NOMO-1 treated with DMSO at 0.1 percent for 48 hours (cell line): Measurements from ENCODE around the gene TPX2.

Experiments used
- DNase-seq: peaks from one replicate; lab custom pipeline; 2025; ENCODE audit not compliant: unreplicated experiment; lab: John Stamatoyannopoulos, UW

Gene TPX2

DNA sequence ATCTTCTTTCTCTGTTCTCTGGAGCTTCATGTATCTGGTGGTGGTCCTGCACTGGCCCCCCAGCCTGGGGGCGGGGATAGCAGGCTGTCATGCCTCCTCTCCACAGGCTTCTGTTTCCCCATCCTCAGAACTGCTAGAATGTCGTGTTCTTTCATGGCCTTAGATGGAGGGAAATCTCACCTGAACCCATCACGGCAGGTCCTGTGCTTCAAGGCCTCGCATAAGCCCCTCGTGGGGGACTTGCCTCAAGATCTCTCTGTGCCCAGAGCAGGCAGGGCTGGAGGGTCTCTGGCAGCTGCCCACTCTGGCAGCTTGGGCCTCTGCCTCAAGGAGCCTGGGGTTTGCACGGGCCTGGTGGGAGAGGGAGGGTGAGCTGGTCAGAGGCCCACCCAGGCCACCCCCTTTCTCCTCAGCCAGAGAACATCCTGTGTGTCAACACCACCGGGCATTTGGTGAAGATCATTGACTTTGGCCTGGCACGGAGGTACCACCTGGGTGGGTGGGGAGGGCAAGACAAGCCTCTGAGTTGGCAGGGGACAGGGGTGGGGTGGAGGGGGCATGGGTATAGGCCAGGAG lies 91.4 kb downstream of the TPX2 start:
- no peak for DNase-seq

GRCh38 chr20:31831211-31831610 lies 92.1 kb downstream of the TPX2 start:
- no peak for DNase-seq

DNA sequence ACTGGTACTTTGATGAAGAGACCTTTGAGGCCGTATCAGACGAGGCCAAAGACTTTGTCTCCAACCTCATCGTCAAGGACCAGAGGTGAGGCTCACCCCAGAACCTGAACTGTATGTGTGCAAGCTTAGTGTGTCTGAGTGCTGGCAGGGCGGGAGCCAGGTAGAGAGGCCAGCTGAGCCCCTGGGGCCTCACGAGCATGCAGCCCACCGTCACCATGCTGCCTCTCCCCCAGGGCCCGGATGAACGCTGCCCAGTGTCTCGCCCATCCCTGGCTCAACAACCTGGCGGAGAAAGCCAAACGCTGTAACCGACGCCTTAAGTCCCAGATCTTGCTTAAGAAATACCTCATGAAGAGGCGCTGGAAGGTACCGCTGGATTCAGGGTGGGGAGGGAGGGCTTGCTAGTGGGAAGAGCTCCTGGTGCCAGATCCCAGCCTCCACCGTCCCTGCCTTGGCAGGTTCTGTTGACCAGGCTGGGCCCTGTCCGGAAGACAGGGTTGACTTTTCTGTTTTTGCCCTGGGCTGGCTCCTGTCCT lies 92.7 kb downstream of the TPX2 start:
- no peak for DNase-seq

GRCh38 chr20:31833130-31833930 lies 94.2 kb downstream of the TPX2 start:
- DNase-seq = peak; percentile 16

DNA sequence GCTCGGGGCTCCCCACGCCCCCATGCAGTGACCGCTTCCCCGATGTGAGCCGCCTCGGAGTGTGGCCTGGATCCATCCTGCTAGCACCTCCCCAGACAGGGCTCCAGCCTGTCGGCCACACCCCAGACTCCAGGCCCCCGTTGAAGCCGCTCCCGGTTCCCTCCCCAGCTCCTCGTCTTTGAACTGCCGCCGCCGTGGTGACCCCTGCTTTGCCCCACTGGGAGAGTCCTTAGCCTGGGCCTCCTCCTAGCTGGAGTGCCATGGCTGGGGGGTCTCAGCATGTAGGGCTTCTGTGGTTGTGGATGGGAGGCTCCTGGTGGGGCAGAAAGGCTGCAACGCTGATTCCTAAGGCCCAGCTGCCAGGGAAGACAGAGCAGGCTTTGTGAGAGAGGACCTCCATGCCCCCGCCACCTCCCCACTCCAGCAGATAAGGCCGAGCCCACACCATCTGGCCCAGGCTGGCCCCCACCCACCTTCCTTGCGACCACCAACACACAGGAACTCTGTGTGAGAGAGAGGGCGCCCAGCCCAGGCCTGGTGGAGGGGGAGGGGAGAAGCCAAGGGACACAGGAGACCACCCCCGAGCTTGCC lies 94.9 kb downstream of the TPX2 start:
- DNase-seq = no peak

GRCh38 chr20:31835554-31835953 lies 96.5 kb downstream of the TPX2 start:
- DNase-seq = no peak

- DNase-seq = peak; percentile 77
Observed at GRCh38 chr20:31835977-31836852, 97.1 kb downstream of the TPX2 start.

GRCh38 chr20:31836853-31837608 lies 97.9 kb downstream of the TPX2 start:
- no peak for DNase-seq

GRCh38 chr20:31837896-31838397 lies 98.9 kb downstream of the TPX2 start:
- no peak for DNase-seq

DNA sequence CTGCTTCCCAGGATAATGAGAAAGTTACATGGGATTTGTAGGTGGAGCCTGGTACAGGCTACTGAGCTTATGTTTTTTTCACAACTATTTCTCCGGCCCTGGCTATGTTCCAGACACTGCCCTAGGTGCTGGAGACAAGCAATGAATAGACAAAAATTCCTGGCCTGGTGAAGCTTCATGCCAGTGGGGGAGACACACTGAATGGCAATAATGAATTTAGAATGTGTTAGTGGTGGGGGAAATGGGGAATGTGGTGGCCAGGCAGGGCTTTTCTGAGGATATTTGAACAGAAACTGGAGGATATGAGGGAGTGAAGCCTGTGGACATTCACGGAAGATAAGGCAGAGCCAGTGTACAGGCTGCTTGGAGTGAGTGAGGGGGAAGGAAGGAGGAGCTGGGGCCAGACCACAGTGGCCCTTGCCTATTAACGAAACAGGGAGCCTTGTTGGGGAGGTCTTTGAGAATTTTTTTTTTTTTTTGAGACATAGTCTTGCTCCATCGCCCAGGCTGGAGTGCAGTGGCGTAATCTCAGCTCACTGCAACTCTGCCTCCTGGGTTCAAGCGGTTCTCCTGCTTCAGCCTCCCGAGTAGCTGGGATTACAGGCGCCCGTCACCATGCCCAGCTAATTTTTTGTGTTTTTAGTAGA lies 99.7 kb downstream of the TPX2 start:
- peak; percentile 10 for DNase-seq

GRCh38 chr20:31839782-31840487 lies 100.8 kb downstream of the TPX2 start:
- no peak for DNase-seq

GRCh38 chr20:31840906-31841816 lies 102.1 kb downstream of the TPX2 start:
- no peak for DNase-seq

- no peak for DNase-seq
Observed at GRCh38 chr20:31841928-31842327, 102.8 kb downstream of the TPX2 start.

- DNase-seq = no peak
Observed at GRCh38 chr20:31842471-31843157, 103.5 kb downstream of the TPX2 start.

DNA sequence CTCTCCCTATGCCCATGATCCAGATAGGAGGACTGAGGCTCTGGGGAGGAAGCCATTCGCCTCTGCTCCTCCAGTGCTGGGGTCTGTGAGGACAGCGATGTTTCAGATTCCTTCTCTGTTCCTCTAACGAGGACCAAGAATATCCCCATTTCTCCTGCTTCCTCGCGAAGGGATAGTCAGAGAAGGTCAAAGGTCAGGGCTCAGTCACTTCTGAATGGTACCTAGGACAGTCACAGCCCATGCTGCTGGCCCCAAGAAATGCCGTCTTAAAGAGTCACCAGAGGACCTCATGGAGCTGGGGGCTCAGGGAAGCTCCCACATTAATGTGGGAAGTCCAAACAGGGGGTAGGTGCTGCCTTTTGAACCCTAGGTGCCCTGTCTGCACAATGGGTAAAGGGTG lies 104.2 kb downstream of the TPX2 start:
- no peak for DNase-seq

DNA sequence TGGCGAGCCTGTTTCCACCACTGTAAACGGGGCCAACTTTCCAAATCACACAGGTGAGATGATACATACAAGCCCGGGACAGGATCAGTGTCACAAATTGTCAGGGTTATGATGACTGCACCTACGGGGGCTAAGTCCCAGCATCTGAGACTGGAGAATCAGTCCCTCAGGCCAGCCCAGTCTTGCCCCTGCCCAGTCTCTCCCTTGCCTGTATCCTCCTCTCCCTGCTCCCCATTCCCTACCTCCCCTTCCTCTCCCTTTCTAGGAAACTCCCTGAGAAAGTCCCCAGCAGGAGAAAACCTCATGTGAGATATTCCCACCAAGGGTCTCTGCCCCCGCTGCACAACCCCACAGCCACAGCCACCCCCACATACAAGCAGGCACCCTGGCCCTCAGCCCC lies 104.8 kb downstream of the TPX2 start:
- no peak for DNase-seq

DNA sequence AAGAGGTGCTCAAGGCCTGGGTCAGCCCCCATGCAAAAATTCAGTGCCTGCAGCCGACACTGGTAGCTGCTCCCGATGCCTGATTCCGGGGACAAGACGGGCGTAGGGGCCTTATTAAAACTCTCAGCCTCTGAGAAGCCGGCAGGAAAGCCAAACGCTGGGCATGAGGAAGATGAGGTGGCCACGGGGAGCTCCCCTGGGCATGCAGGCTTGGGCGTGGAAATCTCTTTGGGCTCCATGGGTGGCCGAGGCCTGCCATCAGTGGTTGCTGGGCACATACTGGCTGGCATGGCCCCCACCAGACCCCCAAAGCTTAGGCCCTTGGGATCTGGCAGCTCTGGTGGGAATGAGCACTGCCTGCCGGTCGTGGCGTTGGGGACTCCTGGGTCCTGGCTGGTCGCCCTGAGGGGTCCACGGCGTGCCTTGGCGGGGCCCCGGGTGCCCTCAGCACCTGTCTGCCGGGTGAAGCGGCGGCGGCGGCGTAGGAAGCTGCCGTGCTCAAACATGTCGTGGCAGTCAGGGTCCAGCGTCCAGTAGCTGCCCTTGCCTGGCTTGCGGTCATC lies 105.7 kb downstream of the TPX2 start:
- no peak for DNase-seq
